Uterus (tissue), 2 donors: ENCODE data around the gene TXNL4B.

Source experiments
- POLR2A ChIP-seq, 2 donors: fragments of 450-650 bp; IDR thresholded peaks; one replicate each; pipeline ENCODE4 v1.6.1; 2016; ENCODE audit warnings: antibody characterized with exemption in 2 of 2, mild to moderate bottlenecking in 1 of 2, moderate library complexity in 1 of 2
- TF ChIP-seq, protein P1 (sequence below), 4 experiments: fragments of 200-600 bp in 2 of 4; fragments of 450-650 bp in 2 of 4; sonication (generic) in 2 of 4; IDR thresholded peaks; one replicate each; pipeline ENCODE4 v1.5.1; 2016 to 2019; ENCODE audit warnings: antibody characterized with exemption in 4 of 4, mild to moderate bottlenecking in 2 of 4, moderate library complexity in 1 of 4

DNA sequence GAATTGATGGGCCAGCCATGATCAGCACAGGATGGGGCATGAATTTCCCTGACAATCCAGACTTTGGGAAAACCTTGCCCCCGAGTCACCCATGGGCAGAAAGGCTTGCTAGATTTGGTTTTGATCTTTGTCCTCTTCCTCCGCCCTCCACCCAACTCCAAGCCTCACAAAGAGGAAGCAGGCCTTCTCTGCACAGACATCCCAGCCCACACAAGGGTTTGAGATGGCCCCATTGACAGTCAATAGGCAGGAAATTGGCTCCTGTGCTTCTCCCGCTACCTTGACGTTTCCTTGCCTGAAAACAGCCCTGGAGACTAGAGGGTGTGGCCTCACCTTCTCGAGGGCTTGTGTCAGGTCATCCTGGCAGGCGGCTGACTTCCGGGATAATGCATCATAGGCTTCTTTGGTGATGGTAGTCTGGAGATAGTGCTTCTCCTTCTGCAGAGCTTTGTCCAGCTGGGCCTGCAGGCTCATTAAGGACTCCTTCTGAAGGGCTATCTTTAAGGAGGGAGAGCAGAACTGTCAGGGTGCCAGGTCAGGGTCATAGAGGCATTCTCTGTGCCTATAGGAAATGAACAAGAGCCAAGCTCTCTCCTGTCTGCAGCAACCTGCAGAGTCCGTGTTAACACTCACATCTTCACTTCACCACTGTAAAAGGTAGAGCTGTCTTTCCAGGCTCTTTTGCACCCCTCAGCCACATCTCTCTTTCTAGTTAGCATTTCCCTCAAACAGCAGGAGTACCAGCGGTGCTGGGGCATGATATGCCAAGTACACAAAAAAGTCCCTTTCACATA is 32.4 kb upstream of the TXNL4B start:
- TF ChIP-seq, protein P1, sequence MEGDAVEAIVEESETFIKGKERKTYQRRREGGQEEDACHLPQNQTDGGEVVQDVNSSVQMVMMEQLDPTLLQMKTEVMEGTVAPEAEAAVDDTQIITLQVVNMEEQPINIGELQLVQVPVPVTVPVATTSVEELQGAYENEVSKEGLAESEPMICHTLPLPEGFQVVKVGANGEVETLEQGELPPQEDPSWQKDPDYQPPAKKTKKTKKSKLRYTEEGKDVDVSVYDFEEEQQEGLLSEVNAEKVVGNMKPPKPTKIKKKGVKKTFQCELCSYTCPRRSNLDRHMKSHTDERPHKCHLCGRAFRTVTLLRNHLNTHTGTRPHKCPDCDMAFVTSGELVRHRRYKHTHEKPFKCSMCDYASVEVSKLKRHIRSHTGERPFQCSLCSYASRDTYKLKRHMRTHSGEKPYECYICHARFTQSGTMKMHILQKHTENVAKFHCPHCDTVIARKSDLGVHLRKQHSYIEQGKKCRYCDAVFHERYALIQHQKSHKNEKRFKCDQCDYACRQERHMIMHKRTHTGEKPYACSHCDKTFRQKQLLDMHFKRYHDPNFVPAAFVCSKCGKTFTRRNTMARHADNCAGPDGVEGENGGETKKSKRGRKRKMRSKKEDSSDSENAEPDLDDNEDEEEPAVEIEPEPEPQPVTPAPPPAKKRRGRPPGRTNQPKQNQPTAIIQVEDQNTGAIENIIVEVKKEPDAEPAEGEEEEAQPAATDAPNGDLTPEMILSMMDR (IDR thresholded peaks at IDR 0.05) = no peak
- TF ChIP-seq POLR2A (IDR thresholded peaks at IDR 0.05) = no peak
